ENCODE measurements around the gene SH3BGRL2.

Gene SH3BGRL2

DNA sequence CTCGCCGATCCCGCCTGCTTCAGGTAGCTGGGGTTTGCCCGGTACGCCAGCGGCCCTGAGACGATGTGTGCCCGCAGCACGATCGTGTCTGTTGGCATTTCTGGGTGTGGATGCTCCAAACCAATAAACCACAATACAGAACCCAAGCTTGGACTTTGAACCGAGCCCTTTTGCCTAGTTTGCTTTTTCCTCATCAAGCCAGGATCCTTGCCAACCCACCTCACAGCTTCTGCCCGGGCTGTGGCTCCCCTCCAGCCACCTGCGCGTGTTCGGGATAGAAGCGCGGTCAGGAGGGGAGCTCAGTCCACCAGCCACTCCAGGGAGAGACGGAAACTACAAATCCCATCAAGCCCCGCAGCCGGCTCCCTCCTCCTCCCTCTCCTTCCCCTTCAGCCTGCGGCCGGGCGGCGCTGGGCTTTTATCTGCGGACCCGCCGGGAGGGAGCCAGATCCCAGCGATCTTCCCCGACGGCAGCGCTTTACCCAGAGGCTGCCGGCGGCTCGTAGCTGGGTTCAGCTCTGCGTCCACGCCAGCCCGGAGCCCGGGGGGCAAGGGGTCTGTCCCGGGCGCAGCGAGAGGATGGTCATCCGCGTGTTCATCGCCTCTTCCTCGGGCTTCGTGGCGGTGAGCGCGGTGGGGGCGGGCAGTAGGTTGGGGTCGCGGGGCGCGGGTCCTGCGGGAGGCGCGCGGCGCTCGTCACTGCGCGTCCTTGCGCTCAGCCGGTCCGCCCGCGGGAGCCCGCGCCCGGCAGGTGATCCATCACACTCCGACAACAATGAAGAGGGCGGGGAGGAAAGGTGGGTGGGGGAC, at the start of gene SH3BGRL2:
SH3BGRL2 (plus strand) TSS at position 447 of the 810 bp plus-strand sequence; CDS start at position 580, 133 bp downstream.
- TF ChIP-seq CTCF (IDR thresholded peaks at IDR 0.05; ENCODE audit: low read depth, low read length, missing control alignments): no peak
- Histone ChIP-seq H3K36me3 (replicated peaks) (no peaks in the 10 kb centered on the region), H3K27ac (no peak within 1 kb of the TSS), H3K27me3 (replicated peaks) (no peaks in the 10 kb centered on the region), H3K4me3 (ENCODE audit: low read depth, low read length) (peak within 1 kb of the TSS; percentile 80)
- in situ Hi-C loops (cut with HindIII; ENCODE audit: low pct_ligation_motif_present, low sequenced_read_pairs): no loop called here
- peak; percentile 67 for DNase-seq

- Histone ChIP-seq H3K27ac (no peak overlapping the region), H3K4me3 (ENCODE audit: low read depth, low read length) (no peak overlapping the region), H3K36me3 (replicated peaks) (no peaks in the 10 kb centered on the region), H3K27me3 (replicated peaks) (no peaks in the 10 kb centered on the region)
- in situ Hi-C loops (cut with HindIII; ENCODE audit: low pct_ligation_motif_present, low sequenced_read_pairs): no loop called here
- TF ChIP-seq CTCF (IDR thresholded peaks at IDR 0.05; ENCODE audit: low read depth, low read length, missing control alignments): no peak
- no peak for DNase-seq
Observed at GRCh38 chr6:79584332-79584731, 46.8 kb upstream of the SH3BGRL2 start.

DNA sequence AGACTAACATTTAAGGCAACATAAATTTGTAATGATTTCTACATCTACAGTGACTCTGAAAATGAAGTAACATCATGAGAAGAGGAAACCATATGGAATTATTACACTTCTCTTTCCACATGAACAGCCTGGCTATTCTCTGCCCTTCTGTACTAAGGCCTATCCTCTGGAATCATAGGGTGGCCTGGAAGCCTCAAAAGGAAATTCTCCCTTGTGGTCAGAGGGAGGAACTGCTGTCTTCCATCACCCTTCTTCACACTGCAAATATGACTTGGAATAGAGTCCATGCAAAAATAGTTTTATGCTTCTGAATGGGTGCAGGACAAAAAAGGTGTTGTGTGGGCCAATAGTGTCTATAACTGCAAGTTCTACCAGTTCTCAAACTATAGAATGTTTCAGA, 44.6 kb upstream of the SH3BGRL2 start:
- no peaks in the 10 kb centered on the region for H3K36me3 ChIP-seq (replicated peaks)
- H3K27me3 ChIP-seq (replicated peaks): no peaks in the 10 kb centered on the region
- H3K27ac ChIP-seq: no peak overlapping the region
- peak; percentile 75 for TF ChIP-seq CTCF (IDR thresholded peaks at IDR 0.05; ENCODE audit: low read depth, low read length, missing control alignments)
- DNase-seq: peak; percentile 47
- in situ Hi-C loops (cut with HindIII; ENCODE audit: low pct_ligation_motif_present, low sequenced_read_pairs): no loop called here
- H3K4me3 ChIP-seq (ENCODE audit: low read depth, low read length): no peak overlapping the region

DNA sequence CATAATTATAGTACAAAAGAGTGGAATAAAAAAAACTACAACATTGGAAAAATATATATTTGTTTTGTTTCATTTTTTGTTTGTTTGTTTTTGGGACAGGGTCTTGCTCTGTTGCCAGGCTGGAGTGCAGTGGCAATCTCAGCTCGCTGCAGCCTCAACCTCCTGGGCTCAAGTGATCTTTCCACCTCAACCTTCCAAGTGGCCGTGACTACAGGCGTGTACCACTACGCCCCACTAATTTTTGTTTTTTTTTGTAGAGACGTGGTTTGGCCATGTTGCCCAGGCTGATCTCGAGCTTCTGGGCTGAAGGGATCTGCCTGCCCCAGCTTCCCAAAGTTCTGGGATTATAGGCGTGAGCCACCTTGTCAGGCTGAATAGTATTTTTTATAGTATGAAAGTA, 41.4 kb upstream of the SH3BGRL2 start:
- Histone ChIP-seq H3K36me3 (replicated peaks) (no peaks in the 10 kb centered on the region), H3K27ac (no peak overlapping the region), H3K4me3 (ENCODE audit: low read depth, low read length) (no peak overlapping the region), H3K27me3 (replicated peaks) (no peaks in the 10 kb centered on the region)
- no peak for TF ChIP-seq CTCF (IDR thresholded peaks at IDR 0.05; ENCODE audit: low read depth, low read length, missing control alignments)
- in situ Hi-C loops (cut with HindIII; ENCODE audit: low pct_ligation_motif_present, low sequenced_read_pairs): no loop called here
- DNase-seq: no peak

DNA sequence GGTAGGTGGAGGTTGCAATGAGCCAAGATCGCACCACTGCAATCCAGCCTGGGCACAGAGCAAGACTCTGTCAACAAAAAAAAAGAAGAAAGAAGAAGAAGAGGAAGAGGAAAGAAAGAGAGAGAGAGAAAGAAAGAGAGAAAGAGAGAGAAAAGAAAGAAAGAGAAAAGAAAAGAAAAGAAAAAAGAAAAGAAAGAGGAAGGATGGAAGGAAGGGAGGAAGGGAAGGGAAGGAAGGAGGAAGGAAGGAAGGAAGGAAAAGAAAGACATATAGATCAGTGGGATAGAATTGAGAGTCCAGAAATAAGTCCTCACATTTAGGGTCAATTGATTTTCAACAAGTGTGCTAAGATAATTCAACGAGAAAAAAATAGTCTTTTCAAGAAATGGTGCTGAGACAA, 34.0 kb upstream of the SH3BGRL2 start:
- Histone ChIP-seq H3K27me3 (replicated peaks) (no peaks in the 10 kb centered on the region), H3K36me3 (replicated peaks) (no peaks in the 10 kb centered on the region), H3K27ac (no peak overlapping the region), H3K4me3 (ENCODE audit: low read depth, low read length) (no peak overlapping the region)
- no peak for DNase-seq
- TF ChIP-seq CTCF (IDR thresholded peaks at IDR 0.05; ENCODE audit: low read depth, low read length, missing control alignments): no peak
- in situ Hi-C loops (cut with HindIII; ENCODE audit: low pct_ligation_motif_present, low sequenced_read_pairs): no loop called here

DNA sequence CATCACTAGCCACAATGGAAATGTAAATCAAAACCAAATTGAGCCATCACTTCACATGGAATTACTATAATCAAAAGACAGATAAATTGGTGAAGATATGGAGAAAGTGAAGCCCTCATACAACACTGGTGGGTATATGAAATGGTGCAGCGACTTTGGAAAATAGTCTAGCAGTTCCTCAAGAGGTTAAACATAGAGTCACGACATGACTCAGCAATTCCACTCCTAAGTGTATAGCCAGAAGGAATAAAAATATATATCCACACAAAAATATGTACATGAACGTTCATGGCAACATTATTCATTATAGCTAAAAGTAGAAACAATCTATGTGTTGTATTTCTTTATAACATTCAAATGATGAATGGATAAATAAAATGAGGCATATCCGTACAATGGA, 33.1 kb upstream of the SH3BGRL2 start:
- no peak for DNase-seq
- TF ChIP-seq CTCF (IDR thresholded peaks at IDR 0.05; ENCODE audit: low read depth, low read length, missing control alignments): no peak
- H3K4me3 ChIP-seq (ENCODE audit: low read depth, low read length): no peak overlapping the region

More for the DNA sequence above, 33.1 kb upstream of the SH3BGRL2 start:
- Histone ChIP-seq H3K27ac (no peak overlapping the region), H3K36me3 (replicated peaks) (no peaks in the 10 kb centered on the region), H3K27me3 (replicated peaks) (no peaks in the 10 kb centered on the region)
- in situ Hi-C loops (cut with HindIII; ENCODE audit: low pct_ligation_motif_present, low sequenced_read_pairs): no loop called here
